ENCODE data around the gene CLEC4M.

The CLEC4M gene

GRCh38 chr19:7784856-7785255 is 21.8 kb downstream of the CLEC4M start:
- H3K4me3 ChIP-seq (ENCODE audit: low read depth, low read length) = no peak overlapping the region
- TF ChIP-seq CTCF (IDR thresholded peaks at IDR 0.05; ENCODE audit: borderline replicate concordance, insufficient read depth, low read depth, low read length) = no peak

- TF ChIP-seq CTCF (IDR thresholded peaks at IDR 0.05; ENCODE audit: borderline replicate concordance, insufficient read depth, low read depth, low read length) = no peak
- H3K4me3 ChIP-seq (ENCODE audit: low read depth, low read length) = no peak overlapping the region
Observed at GRCh38 chr19:7787141-7787540, 24.1 kb downstream of the CLEC4M start.

GRCh38 chr19:7787602-7788177 is 24.6 kb downstream of the CLEC4M start:
- no peak for TF ChIP-seq CTCF (IDR thresholded peaks at IDR 0.05; ENCODE audit: borderline replicate concordance, insufficient read depth, low read depth, low read length)
- H3K4me3 ChIP-seq (ENCODE audit: low read depth, low read length) = no peak overlapping the region

- H3K4me3 ChIP-seq (ENCODE audit: low read depth, low read length) = no peak overlapping the region
- TF ChIP-seq CTCF (IDR thresholded peaks at IDR 0.05; ENCODE audit: borderline replicate concordance, insufficient read depth, low read depth, low read length) = no peak
Observed at GRCh38 chr19:7788178-7788932, 25.3 kb downstream of the CLEC4M start.

GRCh38 chr19:7788933-7789323 is 25.9 kb downstream of the CLEC4M start:
- no peak overlapping the region for H3K4me3 ChIP-seq (ENCODE audit: low read depth, low read length)
- no peak for TF ChIP-seq CTCF (IDR thresholded peaks at IDR 0.05; ENCODE audit: borderline replicate concordance, insufficient read depth, low read depth, low read length)

- TF ChIP-seq CTCF (IDR thresholded peaks at IDR 0.05; ENCODE audit: borderline replicate concordance, insufficient read depth, low read depth, low read length) = no peak
- H3K4me3 ChIP-seq (ENCODE audit: low read depth, low read length) = no peak overlapping the region
Observed at GRCh38 chr19:7789447-7789846, 26.4 kb downstream of the CLEC4M start.

- no peak for TF ChIP-seq CTCF (IDR thresholded peaks at IDR 0.05; ENCODE audit: borderline replicate concordance, insufficient read depth, low read depth, low read length)
- no peak overlapping the region for H3K4me3 ChIP-seq (ENCODE audit: low read depth, low read length)
Observed at GRCh38 chr19:7790416-7790815, 27.4 kb downstream of the CLEC4M start.

Data from GM12875 (cell line).